ENCODE measurements around the gene TCP11L2. TPM values are rescaled to one million over a fixed set of nuclear protein-coding genes. Genes with fewer than 3 reads are reported as not detected.
A peak's percentile ranks its signal among the peaks of the same experiment; 100 is the strongest.

Gene TCP11L2
- total and polyA plus RNA-seq, 9 of the 15 experiments (the other 6 are each of a cell fraction or from before 2014, with no cell fraction given), result 0.39 to 4.5 (median 1.3) TPM

DNA sequence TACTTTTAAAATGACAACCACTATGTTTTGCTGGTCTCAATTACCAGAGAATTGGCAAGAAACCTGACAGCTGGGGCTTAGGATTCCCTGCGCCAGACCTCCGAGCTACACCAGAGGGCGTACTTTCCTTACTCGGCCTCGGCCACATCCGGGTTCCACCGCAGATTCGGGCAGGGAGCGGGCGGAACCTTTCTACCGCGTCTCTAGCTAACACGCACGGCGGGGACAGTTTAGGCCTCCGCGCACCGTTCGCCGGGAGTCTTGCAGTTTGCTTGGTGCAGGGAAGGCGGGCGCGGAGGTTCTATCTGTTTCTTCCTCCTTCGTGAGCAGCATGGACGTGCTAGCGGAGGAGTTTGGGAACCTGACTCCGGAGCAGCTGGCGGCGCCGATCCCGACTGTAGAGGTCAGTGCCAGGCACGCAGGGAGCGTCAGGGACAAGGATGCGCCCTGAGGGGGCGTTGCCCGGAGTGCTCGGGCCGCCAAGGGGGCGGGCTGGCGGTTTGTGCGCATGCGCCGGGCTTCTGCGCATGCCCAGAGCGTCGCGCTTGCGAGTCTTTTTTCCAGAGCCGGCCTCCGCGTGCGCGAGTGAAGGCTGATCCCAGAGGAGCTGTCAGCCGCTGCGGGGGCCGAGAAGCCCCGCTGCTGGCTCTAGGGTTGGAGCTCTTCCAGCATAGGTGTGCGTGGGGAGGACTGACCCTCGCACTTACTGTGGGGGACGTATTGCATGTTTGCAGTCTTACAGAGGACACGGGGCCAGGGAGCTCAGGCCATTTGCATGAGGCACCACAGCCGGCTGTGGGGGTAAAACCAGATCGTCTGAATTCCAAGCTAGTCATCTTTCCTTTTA lies 55.2 kb downstream of the TCP11L2 start, which contains the start of gene POLR3B (continued):
- TF ChIP-seq, protein P1, sequence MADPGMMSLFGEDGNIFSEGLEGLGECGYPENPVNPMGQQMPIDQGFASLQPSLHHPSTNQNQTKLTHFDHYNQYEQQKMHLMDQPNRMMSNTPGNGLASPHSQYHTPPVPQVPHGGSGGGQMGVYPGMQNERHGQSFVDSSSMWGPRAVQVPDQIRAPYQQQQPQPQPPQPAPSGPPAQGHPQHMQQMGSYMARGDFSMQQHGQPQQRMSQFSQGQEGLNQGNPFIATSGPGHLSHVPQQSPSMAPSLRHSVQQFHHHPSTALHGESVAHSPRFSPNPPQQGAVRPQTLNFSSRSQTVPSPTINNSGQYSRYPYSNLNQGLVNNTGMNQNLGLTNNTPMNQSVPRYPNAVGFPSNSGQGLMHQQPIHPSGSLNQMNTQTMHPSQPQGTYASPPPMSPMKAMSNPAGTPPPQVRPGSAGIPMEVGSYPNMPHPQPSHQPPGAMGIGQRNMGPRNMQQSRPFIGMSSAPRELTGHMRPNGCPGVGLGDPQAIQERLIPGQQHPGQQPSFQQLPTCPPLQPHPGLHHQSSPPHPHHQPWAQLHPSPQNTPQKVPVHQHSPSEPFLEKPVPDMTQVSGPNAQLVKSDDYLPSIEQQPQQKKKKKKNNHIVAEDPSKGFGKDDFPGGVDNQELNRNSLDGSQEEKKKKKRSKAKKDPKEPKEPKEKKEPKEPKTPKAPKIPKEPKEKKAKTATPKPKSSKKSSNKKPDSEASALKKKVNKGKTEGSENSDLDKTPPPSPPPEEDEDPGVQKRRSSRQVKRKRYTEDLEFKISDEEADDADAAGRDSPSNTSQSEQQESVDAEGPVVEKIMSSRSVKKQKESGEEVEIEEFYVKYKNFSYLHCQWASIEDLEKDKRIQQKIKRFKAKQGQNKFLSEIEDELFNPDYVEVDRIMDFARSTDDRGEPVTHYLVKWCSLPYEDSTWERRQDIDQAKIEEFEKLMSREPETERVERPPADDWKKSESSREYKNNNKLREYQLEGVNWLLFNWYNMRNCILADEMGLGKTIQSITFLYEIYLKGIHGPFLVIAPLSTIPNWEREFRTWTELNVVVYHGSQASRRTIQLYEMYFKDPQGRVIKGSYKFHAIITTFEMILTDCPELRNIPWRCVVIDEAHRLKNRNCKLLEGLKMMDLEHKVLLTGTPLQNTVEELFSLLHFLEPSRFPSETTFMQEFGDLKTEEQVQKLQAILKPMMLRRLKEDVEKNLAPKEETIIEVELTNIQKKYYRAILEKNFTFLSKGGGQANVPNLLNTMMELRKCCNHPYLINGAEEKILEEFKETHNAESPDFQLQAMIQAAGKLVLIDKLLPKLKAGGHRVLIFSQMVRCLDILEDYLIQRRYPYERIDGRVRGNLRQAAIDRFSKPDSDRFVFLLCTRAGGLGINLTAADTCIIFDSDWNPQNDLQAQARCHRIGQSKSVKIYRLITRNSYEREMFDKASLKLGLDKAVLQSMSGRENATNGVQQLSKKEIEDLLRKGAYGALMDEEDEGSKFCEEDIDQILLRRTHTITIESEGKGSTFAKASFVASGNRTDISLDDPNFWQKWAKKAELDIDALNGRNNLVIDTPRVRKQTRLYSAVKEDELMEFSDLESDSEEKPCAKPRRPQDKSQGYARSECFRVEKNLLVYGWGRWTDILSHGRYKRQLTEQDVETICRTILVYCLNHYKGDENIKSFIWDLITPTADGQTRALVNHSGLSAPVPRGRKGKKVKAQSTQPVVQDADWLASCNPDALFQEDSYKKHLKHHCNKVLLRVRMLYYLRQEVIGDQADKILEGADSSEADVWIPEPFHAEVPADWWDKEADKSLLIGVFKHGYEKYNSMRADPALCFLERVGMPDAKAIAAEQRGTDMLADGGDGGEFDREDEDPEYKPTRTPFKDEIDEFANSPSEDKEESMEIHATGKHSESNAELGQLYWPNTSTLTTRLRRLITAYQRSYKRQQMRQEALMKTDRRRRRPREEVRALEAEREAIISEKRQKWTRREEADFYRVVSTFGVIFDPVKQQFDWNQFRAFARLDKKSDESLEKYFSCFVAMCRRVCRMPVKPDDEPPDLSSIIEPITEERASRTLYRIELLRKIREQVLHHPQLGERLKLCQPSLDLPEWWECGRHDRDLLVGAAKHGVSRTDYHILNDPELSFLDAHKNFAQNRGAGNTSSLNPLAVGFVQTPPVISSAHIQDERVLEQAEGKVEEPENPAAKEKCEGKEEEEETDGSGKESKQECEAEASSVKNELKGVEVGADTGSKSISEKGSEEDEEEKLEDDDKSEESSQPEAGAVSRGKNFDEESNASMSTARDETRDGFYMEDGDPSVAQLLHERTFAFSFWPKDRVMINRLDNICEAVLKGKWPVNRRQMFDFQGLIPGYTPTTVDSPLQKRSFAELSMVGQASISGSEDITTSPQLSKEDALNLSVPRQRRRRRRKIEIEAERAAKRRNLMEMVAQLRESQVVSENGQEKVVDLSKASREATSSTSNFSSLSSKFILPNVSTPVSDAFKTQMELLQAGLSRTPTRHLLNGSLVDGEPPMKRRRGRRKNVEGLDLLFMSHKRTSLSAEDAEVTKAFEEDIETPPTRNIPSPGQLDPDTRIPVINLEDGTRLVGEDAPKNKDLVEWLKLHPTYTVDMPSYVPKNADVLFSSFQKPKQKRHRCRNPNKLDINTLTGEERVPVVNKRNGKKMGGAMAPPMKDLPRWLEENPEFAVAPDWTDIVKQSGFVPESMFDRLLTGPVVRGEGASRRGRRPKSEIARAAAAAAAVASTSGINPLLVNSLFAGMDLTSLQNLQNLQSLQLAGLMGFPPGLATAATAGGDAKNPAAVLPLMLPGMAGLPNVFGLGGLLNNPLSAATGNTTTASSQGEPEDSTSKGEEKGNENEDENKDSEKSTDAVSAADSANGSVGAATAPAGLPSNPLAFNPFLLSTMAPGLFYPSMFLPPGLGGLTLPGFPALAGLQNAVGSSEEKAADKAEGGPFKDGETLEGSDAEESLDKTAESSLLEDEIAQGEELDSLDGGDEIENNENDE (IDR thresholded peaks at IDR 0.05; ENCODE audit: low read depth, low read length), result no peak
- TF ChIP-seq ZBTB17 (CRISPR knock-in tag; IDR thresholded peaks at IDR 0.05) (peak; percentile 81; the same call in 1 of the 2 replicates), ZNF778 (CRISPR knock-in tag; IDR thresholded peaks at IDR 0.05) (no peak), ZNF197 (CRISPR knock-in tag; IDR thresholded peaks at IDR 0.05; ENCODE audit: low read depth) (peak; percentile 57; the same call in 1 of the 2 replicates), MTA2 (IDR thresholded peaks at IDR 0.05; ENCODE audit: low read depth) (no peak), ETV5 (CRISPR knock-in tag; IDR thresholded peaks at IDR 0.05; ENCODE audit: low read depth) (peak; percentile 81; the same call in 1 of the 2 replicates), LCOR (CRISPR knock-in tag; IDR thresholded peaks at IDR 0.05) (peak; percentile 92), NFYB (IDR thresholded peaks at IDR 0.05; ENCODE audit: extremely low read depth, insufficient read length) (no peak), STAT5A (IDR thresholded peaks at IDR 0.05; ENCODE audit: borderline replicate concordance, low read length) (no peak), MCM3 (IDR thresholded peaks at IDR 0.05) (no peak), HOXB6 (CRISPR knock-in tag; IDR thresholded peaks at IDR 0.05; ENCODE audit: borderline replicate concordance) (no peak), CREM (IDR thresholded peaks at IDR 0.05; ENCODE audit: low read depth) (peak; percentile 89), SPI1 (IDR thresholded peaks at IDR 0.05; ENCODE audit: borderline replicate concordance, low read depth, low read length) (no peak)
- TF ChIP-seq, protein P2, sequence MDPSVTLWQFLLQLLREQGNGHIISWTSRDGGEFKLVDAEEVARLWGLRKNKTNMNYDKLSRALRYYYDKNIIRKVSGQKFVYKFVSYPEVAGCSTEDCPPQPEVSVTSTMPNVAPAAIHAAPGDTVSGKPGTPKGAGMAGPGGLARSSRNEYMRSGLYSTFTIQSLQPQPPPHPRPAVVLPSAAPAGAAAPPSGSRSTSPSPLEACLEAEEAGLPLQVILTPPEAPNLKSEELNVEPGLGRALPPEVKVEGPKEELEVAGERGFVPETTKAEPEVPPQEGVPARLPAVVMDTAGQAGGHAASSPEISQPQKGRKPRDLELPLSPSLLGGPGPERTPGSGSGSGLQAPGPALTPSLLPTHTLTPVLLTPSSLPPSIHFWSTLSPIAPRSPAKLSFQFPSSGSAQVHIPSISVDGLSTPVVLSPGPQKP (CRISPR knock-in tag; IDR thresholded peaks at IDR 0.05), result no peak
- TF ChIP-seq, protein P3, sequence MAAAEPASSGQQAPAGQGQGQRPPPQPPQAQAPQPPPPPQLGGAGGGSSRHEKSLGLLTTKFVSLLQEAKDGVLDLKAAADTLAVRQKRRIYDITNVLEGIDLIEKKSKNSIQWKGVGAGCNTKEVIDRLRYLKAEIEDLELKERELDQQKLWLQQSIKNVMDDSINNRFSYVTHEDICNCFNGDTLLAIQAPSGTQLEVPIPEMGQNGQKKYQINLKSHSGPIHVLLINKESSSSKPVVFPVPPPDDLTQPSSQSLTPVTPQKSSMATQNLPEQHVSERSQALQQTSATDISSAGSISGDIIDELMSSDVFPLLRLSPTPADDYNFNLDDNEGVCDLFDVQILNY (CRISPR knock-in tag; IDR thresholded peaks at IDR 0.05), result 0 out of 2 replicates have a peak, but pooled peaks have one; percentile 66
